Measurements from ENCODE around the gene SFXN5.

SFXN5 gene

DNA sequence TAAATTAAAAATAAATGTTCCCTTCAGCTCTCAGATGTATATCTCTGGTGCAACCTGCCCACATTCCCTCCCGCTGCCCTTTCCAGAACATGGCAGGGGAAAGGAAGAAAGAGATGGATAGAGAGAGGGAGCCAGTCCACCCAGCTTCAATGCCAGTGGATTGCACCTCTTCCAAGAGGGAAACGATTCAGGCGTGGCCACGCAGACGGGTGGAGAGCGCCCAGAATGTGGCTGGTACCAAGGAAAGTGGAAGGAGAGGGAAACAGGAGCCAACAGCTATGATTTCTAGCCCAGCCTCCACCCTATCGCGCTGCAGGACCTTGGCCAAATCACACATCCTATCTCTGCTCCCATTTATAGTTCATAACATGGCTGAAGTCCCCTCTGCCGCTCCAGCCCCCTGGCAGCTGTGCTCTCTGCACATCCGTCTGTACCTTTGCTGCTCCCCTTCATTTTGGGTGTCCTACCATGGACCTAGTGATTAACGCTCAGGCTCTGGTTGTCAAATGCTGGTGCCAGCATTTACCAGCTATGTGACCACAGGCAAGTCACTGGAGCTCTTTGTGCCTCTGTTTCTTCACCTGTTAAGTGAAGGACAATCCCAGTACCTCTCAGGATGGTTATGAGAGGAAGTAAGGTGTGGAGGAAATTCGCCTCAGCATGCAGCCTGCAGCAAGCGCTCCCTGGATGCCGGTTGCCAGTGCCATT, 66.5 kb downstream of the SFXN5 start:
- Mint-ChIP-seq H3K27ac (no peak overlapping the region), H3K9me3 (ENCODE audit: low read depth) (no peaks in the 10 kb centered on the region), H3K27me3 (no peaks in the 10 kb centered on the region), H3K36me3 (peaks cover 12% of the 10 kb centered on the region), H3K4me3 (no peak overlapping the region), H3K4me1 (ENCODE audit: low read depth) (no peaks in the 10 kb centered on the region)

DNA sequence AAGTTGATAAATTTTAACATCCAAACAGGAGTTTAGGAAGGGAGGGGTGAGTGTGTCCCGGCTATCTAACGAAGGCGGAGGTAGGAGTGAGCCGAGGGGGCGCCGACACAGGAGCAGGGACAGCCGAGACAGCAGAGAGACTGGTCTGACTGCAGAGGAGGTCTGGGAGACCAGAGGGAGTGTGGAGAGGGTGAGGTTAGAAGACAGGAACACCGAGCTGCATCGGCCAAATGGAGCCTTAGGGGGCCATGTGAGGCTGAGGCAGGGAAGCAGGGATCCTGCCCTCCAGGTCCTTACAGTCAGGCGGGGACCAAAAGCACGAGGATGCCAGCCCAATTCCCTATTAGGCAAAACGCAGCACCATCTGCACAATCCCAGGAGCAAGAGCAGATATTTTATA, 67.0 kb downstream of the SFXN5 start:
- Mint-ChIP-seq H3K4me3 (no peak overlapping the region), H3K27ac (no peak overlapping the region), H3K27me3 (no peaks in the 10 kb centered on the region), H3K4me1 (ENCODE audit: low read depth) (no peaks in the 10 kb centered on the region), H3K9me3 (ENCODE audit: low read depth) (no peaks in the 10 kb centered on the region), H3K36me3 (peaks cover 10% of the 10 kb centered on the region)

DNA sequence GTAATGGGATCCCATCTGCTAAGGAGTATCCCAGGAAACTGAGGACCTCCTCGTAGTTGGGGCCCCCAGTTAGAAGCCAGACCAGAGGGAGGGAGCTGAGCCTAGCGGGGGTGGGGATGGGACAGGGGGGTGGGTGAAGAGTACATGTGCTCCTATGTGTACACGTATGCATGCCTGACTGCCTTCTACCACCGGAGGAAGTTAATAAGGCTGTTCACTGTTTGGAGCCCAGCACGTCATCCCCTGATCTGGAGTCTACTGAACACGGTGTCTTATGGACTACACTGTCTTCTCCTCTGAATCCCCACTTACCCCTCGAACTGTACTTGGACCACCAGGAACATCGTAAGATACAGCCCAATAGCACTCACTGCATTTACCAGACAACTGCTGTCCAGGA, 68.5 kb downstream of the SFXN5 start:
- no peaks in the 10 kb centered on the region for H3K9me3 Mint-ChIP-seq (ENCODE audit: low read depth)
- H3K4me3 Mint-ChIP-seq, result no peak overlapping the region
- H3K4me1 Mint-ChIP-seq (ENCODE audit: low read depth), result no peaks in the 10 kb centered on the region
- no peak overlapping the region for H3K27ac Mint-ChIP-seq
- no peaks in the 10 kb centered on the region for H3K27me3 Mint-ChIP-seq
- H3K36me3 Mint-ChIP-seq, result peaks cover 6% of the 10 kb centered on the region

DNA sequence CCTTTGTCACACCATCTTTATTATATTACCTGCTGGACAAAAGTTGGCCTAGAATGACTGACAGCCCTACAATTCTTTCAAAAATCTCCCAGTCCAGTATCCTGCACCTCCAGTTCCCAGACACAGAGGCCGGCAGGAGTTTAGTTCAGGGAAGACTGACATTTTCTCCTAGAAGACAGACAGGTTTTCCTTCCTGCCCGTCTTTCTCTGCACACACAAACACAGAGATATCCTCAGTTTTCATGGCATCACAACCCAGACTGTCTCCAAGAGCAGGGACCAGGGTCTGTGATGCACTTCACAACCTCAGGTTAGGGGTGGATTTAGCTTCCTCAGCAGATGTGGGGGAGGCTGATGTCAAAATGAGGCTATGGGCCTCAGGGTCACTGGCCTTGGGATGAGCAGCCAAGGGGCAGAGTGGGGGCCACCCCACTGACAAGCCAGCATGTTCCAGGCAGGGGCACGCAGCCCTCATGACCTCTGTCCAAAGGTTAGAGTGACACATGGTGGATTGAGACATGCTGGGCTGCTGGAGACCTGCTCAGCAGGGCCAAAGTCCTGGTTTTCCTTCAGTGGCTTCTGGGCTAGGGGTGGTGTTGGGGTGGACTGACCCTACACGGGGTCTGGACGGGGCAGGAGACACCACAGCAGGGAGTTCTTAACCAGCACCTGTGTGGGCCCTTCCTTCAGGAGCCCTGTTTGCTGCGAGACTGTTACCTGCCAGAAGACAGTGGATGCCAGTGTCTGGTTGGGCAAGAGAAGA, 70.5 kb downstream of the SFXN5 start:
- H3K36me3 Mint-ChIP-seq, result peaks cover 2% of the 10 kb centered on the region
- H3K9me3 Mint-ChIP-seq (ENCODE audit: low read depth), result no peaks in the 10 kb centered on the region
- no peaks in the 10 kb centered on the region for H3K27me3 Mint-ChIP-seq
- H3K4me3 Mint-ChIP-seq, result no peak overlapping the region
- H3K4me1 Mint-ChIP-seq (ENCODE audit: low read depth), result no peaks in the 10 kb centered on the region
- no peak overlapping the region for H3K27ac Mint-ChIP-seq

DNA sequence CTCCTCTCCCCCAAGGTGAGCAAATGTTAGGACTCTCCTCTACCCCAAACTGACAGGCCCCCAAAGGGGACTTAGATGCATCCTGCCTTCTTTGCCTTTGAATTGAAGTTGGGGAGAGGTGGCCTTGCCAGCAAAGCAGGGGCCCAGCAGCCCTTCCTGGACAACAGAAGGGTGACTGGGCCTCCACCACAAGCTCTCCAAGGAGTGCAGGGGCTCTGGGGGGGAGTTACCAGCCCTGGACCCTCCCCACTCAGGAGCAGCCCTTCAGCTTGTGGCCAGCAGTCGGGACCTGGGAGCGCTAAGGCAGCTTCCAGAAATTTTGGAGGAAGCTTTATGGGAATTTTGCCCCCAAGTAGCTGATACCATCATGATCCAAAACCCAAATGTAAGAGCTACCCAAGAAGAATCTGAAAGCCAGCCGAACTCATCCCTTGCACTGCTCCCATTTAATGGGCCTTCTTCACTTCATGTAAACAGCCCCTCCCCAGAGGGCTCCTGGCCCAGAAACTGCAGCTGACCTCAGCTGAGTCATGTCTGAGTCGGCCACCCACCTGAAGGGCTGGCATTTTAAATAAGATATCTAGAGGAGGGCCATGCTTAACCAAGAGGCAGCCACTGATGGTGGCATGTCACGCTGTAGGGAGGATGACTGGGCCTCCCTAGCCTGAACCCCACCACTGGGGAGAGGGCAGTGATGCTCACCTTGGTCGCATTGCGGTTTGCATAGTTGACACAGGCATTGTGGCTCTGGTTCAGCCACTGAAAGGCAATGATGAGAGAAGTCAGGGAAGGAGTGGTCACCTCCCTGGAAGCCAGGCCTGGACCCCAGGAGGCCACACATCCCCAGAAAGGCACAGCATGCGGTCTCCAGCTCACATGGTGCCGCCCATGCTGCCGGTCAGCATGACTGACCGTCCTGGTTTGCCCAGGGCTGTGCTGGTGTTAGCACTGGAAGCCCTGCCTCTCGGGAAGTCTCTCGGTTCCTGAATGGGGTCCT, 71.5 kb downstream of the SFXN5 start:
- Mint-ChIP-seq H3K27me3 (no peaks in the 10 kb centered on the region), H3K9me3 (ENCODE audit: low read depth) (no peaks in the 10 kb centered on the region), H3K4me1 (ENCODE audit: low read depth) (no peaks in the 10 kb centered on the region), H3K36me3 (peaks cover 2% of the 10 kb centered on the region), H3K4me3 (no peak overlapping the region), H3K27ac (no peak overlapping the region)

DNA sequence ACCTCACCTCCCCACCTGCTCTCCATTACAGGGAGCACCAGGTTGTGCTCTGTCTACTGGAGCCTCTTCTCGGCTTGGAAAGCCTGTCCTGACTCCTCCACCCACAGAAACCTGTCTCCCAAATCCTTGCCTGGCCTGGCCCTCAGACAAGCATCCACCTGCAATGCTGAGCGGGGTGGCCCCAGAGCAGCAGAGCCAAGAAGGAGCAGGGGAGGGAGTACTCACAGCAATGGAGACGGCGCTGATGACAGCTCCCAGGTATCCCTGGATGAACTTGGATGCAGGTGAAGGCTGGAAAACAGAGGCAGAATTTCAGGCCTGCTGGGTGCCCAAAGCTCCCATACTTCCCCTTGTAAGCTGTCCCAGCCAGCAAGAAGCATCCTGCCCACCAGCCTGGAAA, 72.8 kb downstream of the SFXN5 start:
- Mint-ChIP-seq H3K4me3 (no peak overlapping the region), H3K27ac (no peak overlapping the region)

DNA sequence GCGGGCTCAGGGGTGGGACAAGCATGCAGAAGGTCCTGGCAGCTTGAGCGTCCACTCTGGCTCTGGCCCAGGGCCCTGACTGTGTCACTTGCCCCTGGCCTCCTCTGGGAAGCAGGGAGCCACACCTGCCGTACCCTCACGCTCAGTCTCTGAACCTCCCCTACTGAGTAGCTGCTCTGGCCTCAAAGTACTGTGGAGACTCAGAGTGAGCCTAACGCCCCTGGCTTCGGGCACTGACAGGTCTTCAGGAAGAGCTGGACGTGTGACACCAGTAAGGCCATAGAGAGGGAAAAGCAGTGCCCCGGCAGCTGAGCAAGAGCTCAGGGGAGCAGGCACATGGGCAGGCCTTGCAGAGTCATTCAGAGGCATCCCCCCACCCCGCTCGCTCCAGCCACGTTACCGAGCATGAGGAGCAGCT, 73.3 kb downstream of the SFXN5 start:
- Mint-ChIP-seq H3K9me3 (ENCODE audit: low read depth) (no peaks in the 10 kb centered on the region), H3K27me3 (no peaks in the 10 kb centered on the region), H3K36me3 (peaks cover 2% of the 10 kb centered on the region), H3K27ac (no peak overlapping the region), H3K4me3 (no peak overlapping the region), H3K4me1 (ENCODE audit: low read depth) (no peaks in the 10 kb centered on the region)

More for the DNA sequence above, 72.8 kb downstream of the SFXN5 start:
- H3K27me3 Mint-ChIP-seq, result no peaks in the 10 kb centered on the region
- H3K36me3 Mint-ChIP-seq, result peaks cover 2% of the 10 kb centered on the region
- H3K4me1 Mint-ChIP-seq (ENCODE audit: low read depth), result no peaks in the 10 kb centered on the region
- H3K9me3 Mint-ChIP-seq (ENCODE audit: low read depth), result no peaks in the 10 kb centered on the region

DNA sequence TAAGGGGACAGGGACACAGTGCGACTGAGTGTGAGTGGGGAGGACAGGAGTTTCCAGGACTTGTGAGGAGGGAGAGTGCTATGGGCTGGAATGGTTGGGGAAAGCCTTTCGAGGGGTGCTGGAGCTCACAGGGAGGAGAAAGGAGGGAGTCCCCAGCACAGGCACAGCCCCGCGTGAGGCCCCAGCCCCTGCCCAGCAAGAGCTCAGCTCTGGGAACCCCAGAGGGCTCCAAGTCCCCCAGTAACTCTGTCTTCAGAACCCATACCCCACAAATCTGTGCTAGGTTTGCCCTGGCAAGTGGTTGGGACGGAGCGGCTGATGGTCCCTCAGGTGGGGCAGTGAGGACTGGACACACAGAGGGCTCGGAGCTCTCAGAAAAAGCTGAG, 75.4 kb downstream of the SFXN5 start:
- Mint-ChIP-seq H3K36me3 (peaks cover 2% of the 10 kb centered on the region), H3K9me3 (ENCODE audit: low read depth) (no peaks in the 10 kb centered on the region), H3K27ac (no peak overlapping the region), H3K4me3 (no peak overlapping the region), H3K27me3 (no peaks in the 10 kb centered on the region), H3K4me1 (ENCODE audit: low read depth) (no peaks in the 10 kb centered on the region)

DNA sequence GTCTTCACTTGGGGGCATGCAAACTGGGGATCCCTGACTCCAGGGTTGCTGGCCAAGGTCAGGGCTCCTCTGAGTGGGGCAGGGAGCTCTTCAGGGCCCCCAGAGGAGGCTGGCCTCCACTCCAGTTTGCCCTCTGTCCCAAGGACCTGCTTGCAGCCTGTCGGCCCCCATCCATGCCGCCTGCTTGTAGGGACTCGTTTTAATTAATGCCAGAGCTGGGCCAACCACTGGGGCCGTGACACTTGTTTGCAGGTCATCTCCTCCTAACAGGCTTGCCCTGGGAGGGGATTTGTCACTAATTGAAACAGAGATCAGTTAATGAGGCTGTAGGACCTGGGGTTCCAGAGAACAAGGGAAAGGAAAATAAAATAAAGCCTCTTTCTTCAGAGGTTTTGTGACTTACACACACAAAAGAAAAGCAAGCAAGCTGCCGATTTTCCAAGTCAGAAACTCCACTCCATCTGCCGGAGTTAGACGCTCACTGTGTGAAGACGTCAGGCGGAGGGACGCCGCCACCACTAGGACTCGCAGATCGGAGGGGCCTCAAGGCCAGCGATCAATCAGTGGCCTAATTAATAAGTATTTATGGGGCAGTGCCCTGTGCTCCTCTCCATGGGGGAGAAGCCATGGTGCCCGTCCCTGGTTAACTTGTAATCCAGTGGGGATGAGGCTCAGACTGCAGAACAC, 75.9 kb downstream of the SFXN5 start:
- Mint-ChIP-seq H3K9me3 (ENCODE audit: low read depth) (no peaks in the 10 kb centered on the region), H3K4me3 (no peak overlapping the region), H3K27ac (no peak overlapping the region), H3K36me3 (peaks cover 2% of the 10 kb centered on the region), H3K4me1 (ENCODE audit: low read depth) (no peaks in the 10 kb centered on the region), H3K27me3 (no peaks in the 10 kb centered on the region)

DNA sequence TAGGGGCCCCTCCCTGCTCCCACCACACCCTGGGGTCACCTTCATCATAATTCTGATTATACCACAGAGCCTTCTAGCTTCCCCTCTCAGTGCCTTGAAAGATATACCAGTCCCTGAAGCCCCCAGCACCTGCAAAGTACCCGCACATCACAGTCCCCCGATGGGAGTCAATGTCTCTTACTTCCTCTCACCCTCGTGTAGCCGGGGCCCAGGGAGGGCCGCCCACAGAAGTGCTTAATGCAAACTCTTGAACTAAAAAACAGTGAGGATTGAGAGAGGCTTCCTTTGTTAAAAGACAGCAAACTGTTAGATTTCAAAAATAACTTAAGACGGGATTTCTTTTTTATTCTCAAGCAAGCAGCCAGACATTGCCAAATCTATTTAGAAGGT, 76.5 kb downstream of the SFXN5 start:
- Mint-ChIP-seq H3K4me3 (no peak overlapping the region), H3K4me1 (ENCODE audit: low read depth) (no peaks in the 10 kb centered on the region), H3K27me3 (no peaks in the 10 kb centered on the region), H3K27ac (no peak overlapping the region), H3K9me3 (ENCODE audit: low read depth) (no peaks in the 10 kb centered on the region), H3K36me3 (peaks cover 2% of the 10 kb centered on the region)

DNA sequence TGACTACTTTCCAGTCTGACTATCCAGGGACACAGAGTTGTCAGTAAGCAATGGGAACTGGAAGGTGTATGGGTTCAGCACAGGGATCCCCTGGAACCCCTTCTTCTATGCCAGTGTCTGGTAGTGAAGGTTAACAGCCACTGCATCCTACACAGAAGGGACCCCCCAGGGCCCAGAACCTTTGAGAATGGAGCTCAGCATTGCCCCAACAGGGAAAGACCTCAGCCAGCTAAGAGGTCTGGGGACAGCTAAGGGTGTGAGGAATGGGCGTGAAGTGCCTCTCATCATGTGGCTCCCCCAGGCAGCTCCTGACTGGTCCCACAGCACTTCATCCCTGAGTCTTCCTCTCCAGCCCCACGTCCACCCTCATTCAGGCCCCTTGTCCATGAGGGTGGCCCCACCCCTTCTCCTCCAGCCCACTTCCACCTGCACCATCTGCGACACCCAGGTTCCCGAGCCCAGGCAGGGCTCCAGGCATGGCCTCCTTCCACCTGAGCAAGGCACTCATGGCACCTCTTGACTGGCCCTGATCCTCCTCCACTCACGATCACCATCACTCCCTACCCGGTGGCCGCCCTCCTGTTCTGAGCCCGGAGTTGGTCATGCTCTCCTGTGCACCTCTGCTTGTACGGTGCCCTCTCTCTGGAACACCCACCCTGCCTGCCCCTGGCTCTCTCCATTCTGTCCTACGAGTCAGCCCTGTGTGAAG, 77.1 kb downstream of the SFXN5 start:
- H3K36me3 Mint-ChIP-seq, result peaks cover 4% of the 10 kb centered on the region
- H3K4me3 Mint-ChIP-seq, result no peak overlapping the region
- no peaks in the 10 kb centered on the region for H3K4me1 Mint-ChIP-seq (ENCODE audit: low read depth)
- H3K27ac Mint-ChIP-seq, result no peak overlapping the region
- H3K9me3 Mint-ChIP-seq (ENCODE audit: low read depth), result no peaks in the 10 kb centered on the region
- no peaks in the 10 kb centered on the region for H3K27me3 Mint-ChIP-seq

DNA sequence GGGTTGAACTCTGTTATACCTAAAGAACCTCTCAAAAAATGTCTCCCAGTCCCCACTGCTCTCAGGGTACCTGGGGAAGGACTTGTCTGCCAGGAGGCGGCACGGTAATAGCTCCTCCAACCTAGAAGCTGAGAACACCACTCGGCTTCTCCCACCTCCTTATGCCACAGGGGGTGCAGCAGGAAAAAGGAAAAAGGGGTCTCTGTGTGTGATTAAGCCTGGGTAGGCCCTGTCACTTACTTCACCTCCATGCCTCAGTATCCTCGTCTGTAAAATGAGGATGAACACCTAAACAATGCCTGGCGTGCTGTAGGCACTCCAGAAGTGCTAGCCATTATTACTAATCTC, 77.6 kb downstream of the SFXN5 start:
- Mint-ChIP-seq H3K36me3 (peaks cover 8% of the 10 kb centered on the region), H3K4me1 (ENCODE audit: low read depth) (no peaks in the 10 kb centered on the region), H3K9me3 (ENCODE audit: low read depth) (no peaks in the 10 kb centered on the region), H3K27ac (no peak overlapping the region), H3K27me3 (no peaks in the 10 kb centered on the region), H3K4me3 (no peak overlapping the region)

DNA sequence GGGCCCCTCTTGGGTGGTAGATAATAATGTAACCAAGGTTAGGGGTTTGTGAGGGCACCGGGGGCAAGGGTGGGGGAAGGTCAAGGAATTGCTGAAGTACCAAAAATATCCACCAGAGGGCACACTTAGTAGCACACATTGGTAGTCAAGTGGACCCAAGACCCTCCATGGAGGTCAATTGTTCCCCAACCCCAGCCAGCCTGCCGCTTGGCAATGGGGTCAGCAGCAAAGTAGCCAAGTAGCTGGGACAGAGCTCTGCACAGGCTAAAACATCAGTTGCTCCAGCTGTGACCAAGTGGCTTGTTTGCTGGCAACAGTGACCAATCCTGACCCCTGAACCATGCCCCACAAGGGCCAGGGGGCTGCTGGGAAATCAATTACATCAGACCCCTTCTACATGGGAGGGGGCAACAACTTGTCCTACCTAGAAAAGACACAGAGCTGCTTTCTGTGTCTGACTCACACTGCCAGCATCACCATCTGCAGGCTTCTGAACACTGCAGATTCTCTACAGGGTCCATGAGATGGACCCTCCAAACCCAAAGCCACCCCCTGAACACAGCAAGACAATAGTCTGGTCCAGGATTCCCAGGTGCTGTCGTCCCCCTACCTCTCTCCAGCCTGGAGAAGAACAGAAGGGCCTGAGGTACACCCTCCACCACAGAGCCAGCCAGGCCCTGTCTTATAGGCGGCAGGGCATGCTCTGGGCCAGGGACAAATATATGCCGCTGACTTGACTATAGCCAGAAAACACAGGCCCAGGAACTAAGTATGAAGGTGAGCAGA, 78.2 kb downstream of the SFXN5 start:
- Mint-ChIP-seq H3K9me3 (ENCODE audit: low read depth) (no peaks in the 10 kb centered on the region), H3K4me3 (no peak overlapping the region), H3K4me1 (ENCODE audit: low read depth) (no peaks in the 10 kb centered on the region), H3K27me3 (no peaks in the 10 kb centered on the region), H3K36me3 (peaks cover 9% of the 10 kb centered on the region), H3K27ac (no peak overlapping the region)

Measured in activated naive CD8-positive, alpha-beta T cell (primary cell).